H1 (cell line): ENCODE results near the gene CHST1. TPM values are rescaled to one million over a fixed set of nuclear protein-coding genes. Genes with fewer than 3 reads are reported as not detected.

Source experiments
- CHD2 ChIP-seq: IDR thresholded peaks from 2 replicates; pipeline ENCODE4 v1.6.1; 2012; ENCODE audit warnings: low read length, improper control_type of control experiment
- CHD7 ChIP-seq: fragments of 300-600 bp; sonication (generic); IDR thresholded peaks from 2 replicates; pipeline ENCODE4 v1.7.1; 2012; ENCODE audit warnings: low read length, moderate library complexity, mild to moderate bottlenecking, inconsistent platforms; ENCODE audit not compliant: insufficient replicate concordance
- EGR1 ChIP-seq: IDR thresholded peaks from 2 replicates; pipeline ENCODE4 v1.6.1; 2011; ENCODE audit warnings: low read depth, low read length, borderline replicate concordance
- EZH2 ChIP-seq: fragments of 200-600 bp; sonication (generic); IDR thresholded peaks from 2 replicates; pipeline ENCODE4 v1.7.1; 2012; ENCODE audit warnings: low read depth, mild to moderate bottlenecking, moderate library complexity, low read length, inconsistent platforms; ENCODE audit not compliant: severe bottlenecking
- MAFK ChIP-seq: IDR thresholded peaks from 2 replicates; pipeline ENCODE4 v1.6.1; 2012; ENCODE audit warnings: low read depth, mild to moderate bottlenecking, improper control_type of control experiment, low read length
- SIX5 ChIP-seq: IDR thresholded peaks from 2 replicates; pipeline ENCODE4 v1.6.1; 2011; ENCODE audit warnings: mild to moderate bottlenecking, low read depth, low read length
- polyA plus RNA-seq, 7 experiments: library from polyadenylated mRNA; depleted of rRNA in 3 of 7; stranded (reverse) in 5 of 7; unstranded in 2 of 7; fragments of >200 nt in 5 of 7; fragments of 200-250 nt in 2 of 7; gene quantifications; 1 replicate in 5 of 7; 2 replicates in 1 of 7; 4 replicates in 1 of 7; pipeline versions ENCODE4 v1.2.1 to v1.2.3, GENCODE V29; 2011 to 2013; ENCODE audit warnings: missing spikeins in 2 of 7, mixed read lengths in 2 of 7
- total RNA-seq: library from RNA; stranded (reverse); fragmentation: NEBNext Ultra II Directional; extraction: Animal tissue kit (Norgen Biotek cat#: 25700); gene quantifications from 2 replicates; pipeline ENCODE4 v1.2.1, GENCODE V29; 2021

The CHST1 gene
- total and polyA plus RNA-seq, 2 of the 8 experiments (the other 6 are each of a cell fraction or from before 2014, with no cell fraction given), result 1.6 to 3.8 TPM

- TF ChIP-seq EGR1 (no peak), CHD7 (no peak), CHD2 (no peak), EZH2 (no peak), MAFK (no peak), SIX5 (no peak)
Measured at GRCh38 chr11:45648931-45649330, 16.5 kb downstream of the CHST1 start (continued).
